H1 (cell line): ENCODE results near the gene LRRC55. TPM values are rescaled to one million over a fixed set of nuclear protein-coding genes. Genes with fewer than 3 reads are reported as not detected.

Experiments used
- ASH2L ChIP-seq: fragments of 200-600, 300-600 bp; sonication (generic); IDR thresholded peaks from one replicate; pipeline ENCODE4 v1.7.1; 2017; ENCODE audit warnings: low read length
- CTBP2 ChIP-seq: IDR thresholded peaks from 2 replicates; pipeline ENCODE4 v1.7.0; 2011; ENCODE audit warnings: borderline replicate concordance, mild to moderate bottlenecking, moderate library complexity, mixed read lengths, low read length; ENCODE audit not compliant: insufficient read depth, insufficient read length
- EGR1 ChIP-seq: IDR thresholded peaks from 2 replicates; pipeline ENCODE4 v1.6.1; 2011; ENCODE audit warnings: low read depth, low read length, borderline replicate concordance
- NRF1 ChIP-seq: IDR thresholded peaks from 2 replicates; pipeline ENCODE4 v1.6.1; 2011; ENCODE audit warnings: mild to moderate bottlenecking, low read depth, low read length, improper control_type of control experiment
- SRF ChIP-seq: IDR thresholded peaks from 2 replicates; pipeline ENCODE4 v1.6.1; 2011; ENCODE audit warnings: mild to moderate bottlenecking, low read depth, low read length, moderate library complexity
- polyA plus RNA-seq, 7 experiments: library from polyadenylated mRNA; depleted of rRNA in 3 of 7; stranded (reverse) in 5 of 7; unstranded in 2 of 7; fragments of >200 nt in 5 of 7; fragments of 200-250 nt in 2 of 7; gene quantifications; 1 replicate in 5 of 7; 2 replicates in 1 of 7; 4 replicates in 1 of 7; pipeline versions ENCODE4 v1.2.1 to v1.2.3, GENCODE V29; 2011 to 2013; ENCODE audit warnings: missing spikeins in 2 of 7, mixed read lengths in 2 of 7
- total RNA-seq: library from RNA; stranded (reverse); fragmentation: NEBNext Ultra II Directional; extraction: Animal tissue kit (Norgen Biotek cat#: 25700); gene quantifications from 2 replicates; pipeline ENCODE4 v1.2.1, GENCODE V29; 2021

LRRC55 gene
- total and polyA plus RNA-seq, 2 of the 8 experiments (the other 6 are each of a cell fraction or from before 2014, with no cell fraction given), result 0.62 to 1.1 TPM

GRCh38 chr11:57200917-57201316 is 19.2 kb downstream of the LRRC55 start (continued):
- TF ChIP-seq SRF (no peak), CTBP2 (no peak), EGR1 (no peak), ASH2L (no peak), NRF1 (no peak)
- TF ChIP-seq, all 59 proteins: peak for 0
